GM19025 (cell line): ENCODE data around the gene TMEM179.
"Not testable (repeated sequence)": the region's sequence is repeated elsewhere in the genome, so short reads cannot be mapped to it uniquely, and the experiment has no call there.

Experiments
- ATAC-seq: cut with Tn5 transposase; IDR thresholded peaks from one replicate; pipeline ENCODE4 v1.9.1; 2021; ENCODE audit warnings: mild to moderate bottlenecking, low read depth, moderate library complexity; ENCODE audit not compliant: unreplicated experiment

Gene TMEM179

DNA sequence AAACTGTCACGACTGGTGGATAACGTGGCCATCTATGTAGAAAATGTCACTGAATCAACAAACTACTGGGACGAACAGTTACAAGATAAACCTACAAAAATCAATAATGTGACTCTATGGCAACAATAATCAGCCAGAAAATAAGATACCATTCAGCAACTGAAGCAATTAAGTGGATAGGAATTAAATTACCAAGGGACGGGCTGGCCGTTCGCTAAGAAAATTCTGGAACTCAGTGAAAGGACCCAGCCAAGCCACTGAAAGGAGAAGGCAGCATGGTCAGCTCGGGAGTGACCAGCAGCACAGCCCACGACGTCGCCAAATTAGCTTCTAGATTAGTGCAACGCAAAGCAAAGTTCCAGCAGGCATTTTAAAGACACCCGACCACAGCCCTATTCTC, 33.6 kb upstream of the TMEM179 start:
- no peak for ATAC-seq

- no peak for ATAC-seq
Observed at GRCh38 chr14:104637546-104638003, 33.0 kb upstream of the TMEM179 start.

- not testable (repeated sequence) for ATAC-seq
Observed at GRCh38 chr14:104636846-104637545, 32.4 kb upstream of the TMEM179 start.

- no peak for ATAC-seq
Observed at GRCh38 chr14:104636131-104636530, 31.6 kb upstream of the TMEM179 start.

DNA sequence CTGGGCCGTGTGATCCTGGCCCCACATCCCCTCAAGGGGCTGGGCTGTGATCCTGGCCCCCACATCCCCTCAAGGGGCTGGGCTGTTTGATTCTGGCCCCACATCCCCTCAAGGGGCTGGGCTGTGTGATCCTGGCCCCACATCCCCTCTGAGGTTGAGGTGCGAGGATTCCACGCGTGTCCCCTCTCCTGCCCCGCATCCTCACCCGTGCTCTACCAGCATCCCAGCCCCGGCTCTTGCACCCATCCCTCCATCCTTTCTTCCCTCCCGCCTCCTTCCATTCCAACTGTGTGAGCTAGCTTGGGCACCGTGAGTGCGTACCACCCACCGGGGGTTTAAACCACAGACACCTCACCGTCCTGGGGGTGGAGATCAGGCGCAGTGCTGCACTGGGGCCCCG, 31.1 kb upstream of the TMEM179 start:
- ATAC-seq = no peak

GRCh38 chr14:104634886-104635570, 30.5 kb upstream of the TMEM179 start:
- no peak for ATAC-seq

- no peak for ATAC-seq
Observed at GRCh38 chr14:104634138-104634760, 29.7 kb upstream of the TMEM179 start.

- ATAC-seq = no peak
Observed at GRCh38 chr14:104633276-104634137, 28.9 kb upstream of the TMEM179 start.

DNA sequence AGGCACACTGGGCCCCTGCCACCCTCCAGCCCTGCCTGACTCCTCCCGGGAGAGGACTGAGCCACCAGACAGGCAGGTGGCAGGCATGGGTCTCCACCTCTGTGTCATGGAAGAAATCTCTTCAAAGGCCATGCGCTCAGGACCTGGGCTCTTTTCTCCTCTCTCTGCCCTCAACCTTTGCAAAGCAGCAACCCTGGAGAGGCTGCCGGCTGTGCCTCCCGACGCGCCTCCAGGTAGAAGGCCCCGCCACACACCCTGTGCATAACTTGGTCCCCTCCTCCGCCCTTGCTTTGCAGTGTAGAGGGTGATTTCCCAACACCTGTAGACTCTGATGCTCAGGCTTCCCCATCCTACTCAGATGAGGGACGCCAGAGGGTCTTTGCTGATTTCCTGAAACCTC, 28.2 kb upstream of the TMEM179 start:
- no peak for ATAC-seq

DNA sequence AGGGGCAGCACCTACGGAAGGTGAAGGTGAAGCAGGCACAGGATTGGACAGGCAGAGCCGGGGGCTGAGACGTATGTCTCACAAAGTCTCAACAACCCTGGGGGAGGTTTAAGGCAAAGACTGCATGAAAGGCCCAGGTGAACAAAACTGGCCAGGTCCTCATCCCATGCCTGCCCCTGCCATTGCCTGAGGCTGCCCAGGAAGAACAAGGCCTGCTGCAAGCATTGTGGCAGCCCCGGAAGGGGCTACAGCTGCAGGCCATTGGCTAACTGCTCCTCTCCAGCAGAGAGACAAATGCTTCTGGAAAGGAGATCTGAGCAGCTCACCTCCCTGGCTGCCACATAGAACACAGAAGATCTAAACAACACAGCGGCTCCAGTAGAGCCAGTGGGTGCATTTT, 20.4 kb upstream of the TMEM179 start:
- no peak for ATAC-seq

DNA sequence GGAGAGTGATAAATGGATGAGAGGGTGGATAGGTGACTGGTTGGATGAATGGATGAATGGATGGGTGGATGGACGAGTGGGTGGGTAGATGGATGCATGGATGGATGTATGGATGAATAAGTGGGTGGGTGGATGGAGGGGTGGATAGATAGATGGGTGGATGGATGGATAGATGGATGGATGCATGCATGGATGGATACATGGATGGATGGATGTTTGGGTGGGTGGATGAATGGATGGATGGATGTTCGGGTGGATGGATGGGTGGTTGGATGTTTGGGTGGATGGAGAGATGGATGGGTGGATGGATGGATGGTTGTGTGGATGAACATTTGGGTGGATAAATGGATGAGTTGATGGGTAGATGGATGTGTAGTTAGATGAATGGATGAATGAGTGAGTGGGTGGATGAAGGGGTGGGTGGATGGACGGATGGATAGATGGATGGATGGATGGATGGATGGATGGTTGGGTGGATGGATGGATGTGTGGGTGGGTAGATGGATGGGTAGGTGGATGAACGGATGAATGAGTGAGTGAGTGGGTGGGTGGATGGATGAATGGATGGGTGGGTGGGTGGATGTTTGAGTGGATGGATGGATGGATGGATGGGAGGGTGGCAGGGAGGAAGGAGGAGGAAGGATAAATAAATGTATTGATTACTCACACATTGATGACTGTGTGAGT, 9.7 kb upstream of the TMEM179 start:
- ATAC-seq = no peak

DNA sequence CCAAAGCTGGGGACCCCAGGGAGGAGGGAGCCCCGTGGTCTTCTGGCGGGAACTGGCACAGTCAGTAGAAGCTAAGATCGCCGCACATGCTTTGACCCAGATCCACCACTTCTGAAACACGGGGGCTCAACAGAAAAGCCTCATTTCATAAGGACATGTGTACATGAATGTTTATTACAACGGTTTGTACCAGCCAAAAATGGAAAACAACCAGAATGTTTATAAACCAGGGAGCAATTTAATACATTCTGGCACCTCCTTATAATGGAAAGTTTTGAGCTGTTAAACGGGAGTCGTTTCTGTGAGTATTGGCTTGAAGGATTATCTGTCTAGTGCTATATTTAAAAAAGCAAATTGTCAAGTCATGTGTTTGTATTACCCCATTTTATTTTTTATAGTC, 7.3 kb upstream of the TMEM179 start:
- no peak for ATAC-seq

DNA sequence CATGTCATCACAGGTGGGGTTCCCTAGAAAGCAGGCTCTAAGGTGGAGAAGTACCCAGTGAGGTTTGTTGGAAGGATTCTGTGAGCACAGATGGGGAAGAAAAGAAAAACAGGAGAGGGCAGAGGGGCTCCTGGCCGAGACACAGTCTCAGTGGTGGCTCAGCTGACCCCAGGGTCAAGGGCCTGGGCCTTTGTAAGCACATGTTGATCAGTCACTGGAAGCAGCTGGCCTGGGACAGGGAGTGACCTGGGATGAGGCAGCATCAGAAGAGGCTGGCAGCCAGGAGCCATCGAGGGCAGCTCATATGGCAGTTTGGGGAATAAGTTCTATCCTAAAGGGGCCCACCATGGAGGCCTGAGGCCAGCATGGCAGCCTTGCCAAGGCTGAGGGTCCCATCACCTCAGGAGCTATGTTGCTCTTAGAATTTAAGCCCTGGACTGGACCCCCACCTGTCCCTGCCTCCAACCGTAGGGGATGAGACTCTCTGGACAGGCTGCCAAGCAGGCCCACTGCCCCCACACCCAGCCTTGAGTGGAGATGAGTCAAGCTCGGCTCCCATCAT, 6.3 kb upstream of the TMEM179 start:
- ATAC-seq = no peak

DNA sequence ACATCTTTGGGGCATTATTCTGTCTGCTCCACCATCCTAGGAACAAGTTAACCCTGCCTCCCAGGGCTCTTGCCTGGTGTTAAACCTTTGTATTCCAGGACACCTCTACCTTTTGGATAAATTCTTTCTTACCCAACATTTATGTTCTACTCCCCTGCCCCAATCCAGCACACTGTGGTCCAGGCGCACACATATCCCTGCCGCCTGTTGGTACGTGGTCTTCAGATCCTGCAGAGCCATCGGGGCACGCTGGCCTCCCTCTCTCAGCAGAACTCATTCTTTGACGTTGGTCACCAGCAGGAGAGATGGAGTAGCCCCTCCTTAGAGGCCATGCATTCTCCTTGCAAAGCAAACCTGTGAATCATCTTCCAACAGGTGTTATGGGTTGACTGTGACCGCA, 5.1 kb upstream of the TMEM179 start:
- no peak for ATAC-seq

- no peak for ATAC-seq
Observed at GRCh38 chr14:104603711-104604401, 716 bp downstream of the TMEM179 start.

DNA sequence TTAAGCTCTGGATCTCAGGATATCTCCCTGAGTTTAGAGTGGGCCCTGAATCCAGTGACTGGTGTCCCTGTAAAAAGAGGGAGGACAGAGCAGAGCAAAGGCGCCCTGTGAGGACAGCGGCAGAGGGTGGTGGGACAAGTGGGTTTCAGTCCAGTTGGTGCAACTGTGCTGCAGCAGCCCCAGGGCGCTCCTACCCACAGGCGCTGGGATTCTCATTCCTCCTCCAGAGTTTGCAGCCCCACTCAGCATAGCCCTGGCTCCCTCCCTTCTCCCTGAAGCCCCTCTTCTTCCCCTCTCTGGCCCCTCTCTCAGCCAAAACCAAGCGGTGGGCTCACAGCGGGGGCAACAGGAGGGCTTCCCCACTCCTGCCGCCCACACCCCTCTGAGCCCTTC, 1.6 kb downstream of the TMEM179 start:
- no peak for ATAC-seq

DNA sequence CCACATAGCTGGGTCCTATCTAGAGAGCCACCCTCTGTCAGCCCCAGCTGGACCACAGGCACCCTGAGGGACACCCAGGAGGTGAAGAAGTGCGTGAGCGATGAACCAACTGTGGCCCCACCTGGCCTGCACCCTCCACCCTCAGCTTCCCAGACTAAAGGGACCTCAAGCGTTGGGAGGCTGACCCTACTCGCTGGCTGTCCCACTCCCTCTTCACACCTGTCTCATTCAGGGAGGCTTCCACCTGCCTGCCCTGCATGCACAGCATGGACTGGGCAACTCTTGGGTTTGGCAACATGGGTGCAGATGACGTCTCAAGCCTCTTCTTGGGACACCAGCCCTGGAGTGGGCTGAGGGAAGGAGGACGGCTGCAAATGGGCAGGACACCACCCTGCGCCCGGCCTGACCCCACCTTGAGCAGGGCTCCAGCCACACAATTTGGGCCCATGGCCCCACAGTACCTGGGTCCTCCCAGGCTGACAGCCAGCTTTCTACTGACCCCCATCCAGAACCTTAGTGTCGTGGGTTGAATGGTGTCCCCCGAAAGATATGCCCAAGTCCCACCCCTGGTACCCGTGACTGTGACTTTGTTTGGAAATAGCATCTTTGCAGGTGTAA, 2.1 kb downstream of the TMEM179 start:
- no peak for ATAC-seq

DNA sequence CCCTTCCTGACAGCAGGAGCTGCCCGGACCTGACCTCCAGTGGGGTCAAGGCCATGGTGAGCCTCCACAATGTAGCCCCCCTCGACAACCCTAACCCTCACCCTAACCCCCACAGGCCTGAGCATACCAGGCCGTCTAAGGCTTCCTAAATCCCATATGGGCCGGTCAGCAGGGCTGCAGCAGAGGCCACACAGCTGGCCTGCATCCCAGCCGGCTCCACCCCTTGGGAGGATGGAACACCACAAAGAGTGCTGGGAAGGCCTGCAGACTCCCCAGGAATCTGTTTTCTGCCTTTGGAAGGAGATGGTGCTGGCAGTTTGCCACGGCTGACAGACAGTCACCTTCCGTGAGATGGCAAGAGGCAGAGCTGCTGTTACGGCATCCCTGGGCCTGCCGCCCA, 2.8 kb downstream of the TMEM179 start:
- no peak for ATAC-seq

DNA sequence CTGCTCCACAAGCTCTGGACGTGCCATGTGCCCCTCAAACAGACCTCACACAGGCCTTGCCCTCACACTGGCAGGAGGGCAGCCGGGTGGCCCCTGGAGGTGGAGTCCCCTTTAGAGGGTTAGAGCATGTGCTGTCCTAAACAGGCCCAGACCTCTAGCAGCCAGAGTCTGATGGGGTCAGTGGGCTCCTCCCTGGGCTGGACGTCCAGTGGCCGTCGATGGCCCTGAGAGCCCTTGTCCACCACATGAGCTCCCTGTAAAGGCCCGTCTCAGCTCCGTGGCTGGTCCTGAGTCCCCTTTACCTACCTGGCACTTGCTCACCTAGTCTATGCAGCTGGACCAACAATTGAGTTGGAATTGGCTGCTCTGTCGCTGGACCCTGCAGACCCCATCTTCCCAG, 3.8 kb downstream of the TMEM179 start:
- ATAC-seq = no peak
